A673 (cell line): ENCODE results near the gene GBP1.
"Not testable (repeated sequence)": the region's sequence is repeated elsewhere in the genome, so short reads cannot be mapped to it uniquely, and the experiment has no call there.

Experiments used
- CTCF ChIP-seq: fragments of 300-800, 200-600 bp; sonication (generic); conservative IDR thresholded peaks from 2 replicates; pipeline ENCODE4 v1.5.1; 2017; ENCODE audit warnings: low read depth, mild to moderate bottlenecking, antibody characterized with exemption, low read length, moderate library complexity, mixed read lengths
- EZH2 ChIP-seq: fragments of 200-600 bp; sonication (generic); IDR thresholded peaks from 2 replicates; pipeline ENCODE4 v1.6.1; 2017; ENCODE audit warnings: borderline replicate concordance, low read depth, mild to moderate bottlenecking, mixed read lengths, antibody characterized with exemption, low read length; ENCODE audit not compliant: poor library complexity, severe bottlenecking

GRCh38 chr1:89072466-89073065 is 7.6 kb upstream of the GBP1 start:
- TF ChIP-seq CTCF, EZH2: not testable (repeated sequence)
